ENCODE data around the gene CDK17.
A peak's percentile ranks its signal among the peaks of the same experiment; 100 is the strongest.

CDK17 gene

DNA sequence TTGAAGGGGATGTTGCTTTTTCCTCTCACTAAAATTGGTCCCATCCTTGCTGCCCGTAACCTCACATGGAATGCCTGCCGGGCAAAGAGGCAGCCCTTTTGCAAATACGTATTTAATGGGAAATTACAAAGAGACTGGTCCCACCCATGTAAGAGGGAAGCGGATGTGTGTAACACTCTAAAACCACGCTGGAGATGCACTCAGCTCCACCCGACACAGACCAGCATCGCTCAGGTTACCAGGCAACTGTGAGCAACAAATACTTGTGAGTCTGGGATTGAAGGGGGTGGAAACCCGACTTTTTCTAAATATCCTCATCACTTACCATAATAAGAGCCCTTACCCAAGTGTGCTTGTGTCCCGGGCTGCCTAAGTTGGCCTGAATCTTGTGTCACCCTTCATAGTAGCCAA lies 158.4 kb downstream of the CDK17 start:
- H3K4me3 ChIP-seq (ENCODE audit: low read depth, low read length), result no peak overlapping the region
- in situ Hi-C loops (cut with HindIII; ENCODE audit: low sequenced_read_pairs), result no loop called here
- no peak for TF ChIP-seq CTCF (IDR thresholded peaks at IDR 0.05; ENCODE audit: low read depth, low read length)
- peak; percentile 72 for DNase-seq (ENCODE audit: low read depth, low spot score)

DNA sequence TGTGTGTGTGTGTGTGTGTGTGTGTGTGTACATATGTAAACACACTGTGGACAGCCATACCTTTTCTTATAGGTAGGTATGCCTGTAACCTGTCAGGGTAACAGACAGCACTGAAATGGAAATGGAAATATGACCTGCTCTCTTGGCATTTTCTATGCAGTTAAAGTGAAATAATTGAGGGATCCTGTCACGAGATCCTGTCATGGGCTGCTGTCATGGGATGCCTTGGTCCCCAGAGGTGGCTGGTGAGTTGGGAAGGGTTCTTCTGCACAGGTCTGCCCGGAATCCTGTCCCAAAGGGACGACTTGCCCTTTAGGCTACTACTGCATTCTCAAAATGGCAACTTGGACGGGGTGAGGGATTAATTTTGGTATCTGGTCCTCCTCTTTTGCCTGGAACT lies 158.8 kb downstream of the CDK17 start:
- no peak for DNase-seq (ENCODE audit: low read depth, low spot score)

DNA sequence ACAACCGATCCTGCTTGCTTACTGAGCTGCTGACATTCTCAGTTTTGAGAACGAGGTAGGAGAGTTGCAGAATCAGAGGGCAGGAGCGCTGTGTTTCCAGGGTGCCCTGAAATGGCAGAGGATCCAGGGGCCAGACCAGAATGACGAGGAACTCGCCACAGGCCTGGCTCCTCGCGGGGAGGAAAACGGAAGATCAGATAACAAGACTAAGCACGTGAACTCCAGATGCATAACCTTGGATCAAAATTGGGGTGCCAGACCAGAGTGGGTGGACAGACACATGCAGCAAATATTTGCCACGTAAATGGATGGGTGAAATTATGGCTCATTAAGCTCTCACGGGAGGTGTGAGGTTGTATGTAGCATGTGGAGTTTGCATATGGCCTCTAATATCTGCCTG lies 159.6 kb downstream of the CDK17 start:
- peak; percentile 29 for DNase-seq (ENCODE audit: low read depth, low spot score)
- TF ChIP-seq CTCF (IDR thresholded peaks at IDR 0.05; ENCODE audit: low read depth, low read length), result no peak
- H3K4me3 ChIP-seq (ENCODE audit: low read depth, low read length), result no peak overlapping the region
- in situ Hi-C loops (cut with HindIII; ENCODE audit: low sequenced_read_pairs), result no loop called here

More for the DNA sequence above, 158.8 kb downstream of the CDK17 start:
- no peak for TF ChIP-seq CTCF (IDR thresholded peaks at IDR 0.05; ENCODE audit: low read depth, low read length)
- no peak overlapping the region for H3K4me3 ChIP-seq (ENCODE audit: low read depth, low read length)
- in situ Hi-C loops (cut with HindIII; ENCODE audit: low sequenced_read_pairs), result no loop called here

GRCh38 chr12:96239711-96240635 lies 160.3 kb downstream of the CDK17 start:
- no peak for TF ChIP-seq CTCF (IDR thresholded peaks at IDR 0.05; ENCODE audit: low read depth, low read length)
- H3K4me3 ChIP-seq (ENCODE audit: low read depth, low read length), result no peak overlapping the region
- no peak for DNase-seq (ENCODE audit: low read depth, low spot score)
- in situ Hi-C loops (cut with HindIII; ENCODE audit: low sequenced_read_pairs), result no loop called here

GRCh38 chr12:96238336-96239047 lies 161.7 kb downstream of the CDK17 start:
- DNase-seq (ENCODE audit: low read depth, low spot score), result no peak
- in situ Hi-C loops (cut with HindIII; ENCODE audit: low sequenced_read_pairs), result no loop called here
- TF ChIP-seq CTCF (IDR thresholded peaks at IDR 0.05; ENCODE audit: low read depth, low read length), result no peak
- H3K4me3 ChIP-seq (ENCODE audit: low read depth, low read length), result no peak overlapping the region

DNA sequence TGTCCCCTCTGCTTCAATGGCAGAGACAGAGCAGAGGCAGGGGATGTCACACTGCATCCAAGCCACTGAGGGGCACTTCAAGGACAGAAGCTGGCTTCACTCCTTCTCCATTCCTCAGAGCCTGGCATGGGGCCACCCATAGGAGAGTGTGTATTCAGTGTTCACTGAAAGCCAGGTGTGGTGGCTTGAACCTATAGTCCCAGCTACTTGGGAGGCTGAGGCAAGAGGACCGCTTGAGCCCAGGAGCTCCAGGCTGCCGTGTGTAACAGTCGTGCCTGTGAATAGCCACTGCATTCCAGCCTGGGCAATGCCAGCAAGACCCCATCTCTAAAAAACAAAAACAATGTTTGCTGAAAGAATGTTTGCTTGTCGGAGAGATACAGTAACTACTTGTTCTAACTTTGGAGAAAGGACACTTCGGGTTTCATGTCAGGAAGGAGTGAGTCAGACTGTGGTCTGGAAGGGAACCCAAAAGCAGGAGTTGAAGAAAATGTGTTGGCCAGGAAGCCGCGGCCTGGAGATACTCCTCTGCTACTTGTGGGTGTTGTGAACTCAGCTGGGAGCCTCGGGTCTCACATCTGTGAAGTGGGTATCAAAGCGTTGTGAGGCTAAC lies 162.7 kb downstream of the CDK17 start:
- in situ Hi-C loops (cut with HindIII; ENCODE audit: low sequenced_read_pairs), result no loop called here
- no peak for TF ChIP-seq CTCF (IDR thresholded peaks at IDR 0.05; ENCODE audit: low read depth, low read length)
- DNase-seq (ENCODE audit: low read depth, low spot score), result peak; percentile 98
- H3K4me3 ChIP-seq (ENCODE audit: low read depth, low read length), result no peak overlapping the region
